Measurements from ENCODE around the gene ALPP.
"Not testable (repeated sequence)": the region's sequence is repeated elsewhere in the genome, so short reads cannot be mapped to it uniquely, and the experiment has no call there.

The ALPP gene

DNA sequence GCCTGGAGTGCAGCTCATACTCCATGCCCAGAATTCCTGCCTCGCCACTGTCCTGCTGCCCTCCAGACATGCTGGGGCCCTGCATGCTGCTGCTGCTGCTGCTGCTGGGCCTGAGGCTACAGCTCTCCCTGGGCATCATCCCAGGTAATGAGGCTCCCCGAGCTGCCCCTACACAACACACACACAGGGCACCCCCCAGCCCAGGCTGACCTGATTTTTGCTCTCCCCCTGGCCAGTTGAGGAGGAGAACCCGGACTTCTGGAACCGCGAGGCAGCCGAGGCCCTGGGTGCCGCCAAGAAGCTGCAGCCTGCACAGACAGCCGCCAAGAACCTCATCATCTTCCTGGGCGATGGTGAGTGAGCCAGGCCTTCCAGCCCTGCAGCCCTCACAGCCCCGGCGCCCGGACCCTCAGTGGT, at the start of gene ALPP:
Gene ALPP (plus strand): TSS at position 17 of the 417 bp plus-strand sequence. CDS start 52 bp downstream, at position 69.
- H3K27ac ChIP-seq; H3K4me1 ChIP-seq (ENCODE audit: control insufficient read depth in 1 of 2, insufficient read depth in 1 of 2, low read depth in 1 of 2, low read length in 1 of 2); H3K4me3 ChIP-seq (ENCODE audit: low read depth in 1 of 2, low read length in 1 of 2); H3K9me3 ChIP-seq; H3K36me3 ChIP-seq: not testable (repeated sequence)
- peaks cover 36% of the 10 kb centered on the region for H3K27me3 ChIP-seq

DNA sequence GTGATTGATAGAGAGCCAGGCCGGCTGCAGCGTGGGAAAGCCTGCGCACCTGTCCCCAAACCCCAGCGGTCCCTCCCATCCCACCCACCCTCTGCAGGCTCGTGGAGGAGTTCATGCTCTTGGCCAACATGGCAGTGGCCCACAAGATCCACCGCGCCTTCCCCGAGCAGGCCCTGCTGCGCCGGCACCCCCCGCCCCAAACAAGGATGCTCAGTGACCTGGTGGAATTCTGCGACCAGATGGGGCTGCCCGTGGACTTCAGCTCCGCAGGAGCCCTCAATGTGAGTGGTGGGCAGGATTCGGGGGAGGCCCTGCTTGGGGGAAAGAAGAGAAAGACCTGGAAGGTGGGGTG, 48.9 kb upstream of the ALPP start:
- no peak overlapping the region for H3K4me3 ChIP-seq (ENCODE audit: low read depth in 1 of 2, low read length in 1 of 2)
- no peaks in the 10 kb centered on the region for H3K9me3 ChIP-seq
- H3K27ac ChIP-seq, result no peak overlapping the region
- no peaks in the 10 kb centered on the region for H3K27me3 ChIP-seq
- TF ChIP-seq, protein P1, sequence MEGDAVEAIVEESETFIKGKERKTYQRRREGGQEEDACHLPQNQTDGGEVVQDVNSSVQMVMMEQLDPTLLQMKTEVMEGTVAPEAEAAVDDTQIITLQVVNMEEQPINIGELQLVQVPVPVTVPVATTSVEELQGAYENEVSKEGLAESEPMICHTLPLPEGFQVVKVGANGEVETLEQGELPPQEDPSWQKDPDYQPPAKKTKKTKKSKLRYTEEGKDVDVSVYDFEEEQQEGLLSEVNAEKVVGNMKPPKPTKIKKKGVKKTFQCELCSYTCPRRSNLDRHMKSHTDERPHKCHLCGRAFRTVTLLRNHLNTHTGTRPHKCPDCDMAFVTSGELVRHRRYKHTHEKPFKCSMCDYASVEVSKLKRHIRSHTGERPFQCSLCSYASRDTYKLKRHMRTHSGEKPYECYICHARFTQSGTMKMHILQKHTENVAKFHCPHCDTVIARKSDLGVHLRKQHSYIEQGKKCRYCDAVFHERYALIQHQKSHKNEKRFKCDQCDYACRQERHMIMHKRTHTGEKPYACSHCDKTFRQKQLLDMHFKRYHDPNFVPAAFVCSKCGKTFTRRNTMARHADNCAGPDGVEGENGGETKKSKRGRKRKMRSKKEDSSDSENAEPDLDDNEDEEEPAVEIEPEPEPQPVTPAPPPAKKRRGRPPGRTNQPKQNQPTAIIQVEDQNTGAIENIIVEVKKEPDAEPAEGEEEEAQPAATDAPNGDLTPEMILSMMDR (IDR thresholded peaks at IDR 0.05), result no peak
- peaks cover 3 to 10% of the 10 kb centered on the region in 2 experiments for H3K4me1 ChIP-seq (ENCODE audit: control insufficient read depth in 1 of 2, insufficient read depth in 1 of 2, low read depth in 1 of 2, low read length in 1 of 2)
- no peaks in the 10 kb centered on the region for H3K36me3 ChIP-seq

DNA sequence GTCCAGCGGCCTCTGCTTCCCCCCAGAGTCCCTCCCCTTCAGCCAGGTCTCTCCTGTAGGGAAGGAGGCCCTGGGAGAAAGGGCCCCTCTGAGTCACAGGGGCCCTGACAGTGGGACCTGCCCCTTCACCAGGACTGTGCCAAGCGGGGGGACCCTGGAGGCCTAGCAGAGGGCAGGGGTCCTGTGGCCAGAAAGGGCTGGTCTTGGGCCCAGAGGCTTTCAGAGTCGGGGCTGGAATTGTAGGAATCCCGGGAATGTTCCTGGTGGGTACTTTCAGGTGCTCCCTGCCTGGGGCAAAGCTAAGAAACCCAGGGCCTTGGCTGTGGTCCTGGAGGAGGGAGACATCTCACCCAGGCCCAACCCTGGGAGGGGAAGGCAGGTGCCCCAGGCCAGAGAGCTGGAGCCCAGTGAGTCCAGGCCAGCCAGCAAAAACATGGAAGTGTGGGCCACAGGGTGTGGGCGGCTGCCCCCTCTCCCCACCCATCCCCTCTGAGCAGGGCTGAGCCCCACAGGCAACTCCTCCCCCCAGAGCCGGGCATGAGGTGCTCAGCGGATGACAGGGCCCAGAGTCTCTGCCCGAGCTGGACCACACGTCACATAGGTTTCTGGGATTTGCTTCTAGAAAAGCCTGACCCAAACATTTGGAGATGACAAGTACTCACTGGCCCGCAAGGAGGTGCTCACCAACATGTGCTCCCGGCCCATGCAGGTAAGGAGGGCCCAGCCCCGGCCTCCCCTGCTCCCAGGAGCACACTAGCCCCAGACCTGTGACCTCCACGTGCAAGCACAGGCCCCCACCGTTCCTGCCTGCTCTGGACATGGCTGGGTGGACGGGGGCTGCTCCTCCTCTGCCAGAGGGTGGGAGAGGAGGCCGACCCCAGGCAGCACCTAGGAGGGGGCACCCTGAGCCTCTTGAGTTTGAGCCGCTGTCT, 48.2 kb upstream of the ALPP start:
- Histone ChIP-seq H3K4me3 (ENCODE audit: low read depth in 1 of 2, low read length in 1 of 2) (no peak overlapping the region), H3K27me3 (no peaks in the 10 kb centered on the region), H3K36me3 (no peaks in the 10 kb centered on the region), H3K4me1 (ENCODE audit: control insufficient read depth in 1 of 2, insufficient read depth in 1 of 2, low read depth in 1 of 2, low read length in 1 of 2) (peaks cover 3 to 10% of the 10 kb centered on the region in 2 experiments), H3K9me3 (no peaks in the 10 kb centered on the region), H3K27ac (no peak overlapping the region)
- TF ChIP-seq, protein P1 (IDR thresholded peaks at IDR 0.05), result no peak

DNA sequence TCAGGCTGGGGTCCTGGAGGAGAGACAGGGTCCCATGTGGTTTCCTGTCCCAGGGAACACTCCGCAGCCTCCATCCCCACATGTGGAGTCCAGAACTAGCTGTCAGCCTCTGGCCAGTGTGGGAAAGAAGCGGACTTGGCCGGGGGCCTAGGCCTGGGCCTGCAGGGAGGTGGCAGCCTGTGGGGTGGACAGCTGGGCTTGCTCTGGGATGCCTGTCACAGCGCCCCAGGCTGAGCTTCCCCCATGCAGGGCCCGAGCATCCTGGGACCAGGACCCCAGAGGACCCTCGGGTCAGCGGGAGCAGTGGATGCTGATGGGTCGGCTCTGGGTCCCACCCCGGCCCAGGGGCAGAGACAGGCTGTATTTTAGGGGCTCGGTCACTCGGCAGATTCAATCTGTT, 47.5 kb upstream of the ALPP start:
- not testable (repeated sequence) for H3K27me3 ChIP-seq; H3K36me3 ChIP-seq; H3K27ac ChIP-seq; H3K4me3 ChIP-seq (ENCODE audit: low read depth in 1 of 2, low read length in 1 of 2); H3K4me1 ChIP-seq (ENCODE audit: control insufficient read depth in 1 of 2, insufficient read depth in 1 of 2, low read depth in 1 of 2, low read length in 1 of 2); H3K9me3 ChIP-seq

DNA sequence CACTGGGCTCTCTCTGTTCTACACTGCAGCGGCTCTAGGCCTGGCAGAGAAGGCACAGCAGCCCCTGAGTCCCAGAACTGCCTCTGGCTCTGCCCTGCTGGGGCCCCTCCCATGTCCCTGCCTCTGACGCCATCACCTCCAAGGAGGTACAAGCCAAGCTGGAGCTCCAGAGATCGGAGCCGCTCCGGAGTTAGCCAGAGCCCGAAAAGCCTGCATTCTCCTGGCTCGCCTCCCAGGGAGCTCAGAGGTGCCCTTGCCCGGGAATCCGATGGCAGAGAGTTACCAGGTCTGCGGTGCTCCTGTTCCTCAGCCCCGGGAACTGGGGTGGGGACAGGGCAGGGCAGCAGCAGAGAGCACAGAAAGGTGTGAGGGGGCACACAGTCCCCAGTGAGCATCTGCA, 46.9 kb upstream of the ALPP start:
- not testable (repeated sequence) for H3K27me3 ChIP-seq; H3K27ac ChIP-seq; H3K4me3 ChIP-seq (ENCODE audit: low read depth in 1 of 2, low read length in 1 of 2); H3K4me1 ChIP-seq (ENCODE audit: control insufficient read depth in 1 of 2, insufficient read depth in 1 of 2, low read depth in 1 of 2, low read length in 1 of 2); H3K36me3 ChIP-seq; H3K9me3 ChIP-seq

DNA sequence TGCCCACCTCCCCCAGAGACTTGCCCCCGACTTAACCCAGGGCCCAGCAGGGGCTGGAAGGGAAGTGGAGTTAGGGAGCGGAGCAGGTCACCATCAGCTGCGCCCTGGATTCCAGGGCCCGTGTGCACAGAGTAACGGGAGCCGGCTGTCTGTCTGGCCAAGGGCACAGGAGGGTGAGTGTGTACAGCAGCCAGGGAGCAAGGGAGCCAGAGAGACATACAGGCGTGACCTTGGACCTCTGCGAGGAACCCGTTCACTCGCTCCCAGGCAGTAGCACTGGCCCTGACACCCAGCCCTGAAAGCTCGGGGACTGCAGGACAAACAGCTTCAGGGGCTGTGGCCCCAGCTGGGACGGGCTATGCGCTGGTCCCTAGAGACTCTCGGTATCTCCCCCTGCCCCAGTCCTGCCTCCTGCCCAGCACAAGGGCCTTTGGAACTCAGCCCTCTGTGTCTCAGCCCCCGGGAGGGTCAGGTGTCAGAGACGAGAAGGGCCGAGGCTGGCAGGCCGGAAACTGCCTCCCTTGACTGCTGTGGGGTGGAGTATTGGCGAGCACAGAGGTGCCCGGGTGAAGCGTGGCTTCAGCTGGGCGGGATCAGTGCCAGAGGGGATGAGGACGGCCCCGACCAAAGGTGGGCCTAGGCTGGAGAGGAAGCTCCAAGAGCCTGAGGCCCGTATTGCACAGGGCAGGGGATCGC, 46.2 kb upstream of the ALPP start:
- not testable (repeated sequence) for H3K36me3 ChIP-seq; H3K9me3 ChIP-seq; H3K27ac ChIP-seq; H3K4me3 ChIP-seq (ENCODE audit: low read depth in 1 of 2, low read length in 1 of 2); H3K27me3 ChIP-seq; H3K4me1 ChIP-seq (ENCODE audit: control insufficient read depth in 1 of 2, insufficient read depth in 1 of 2, low read depth in 1 of 2, low read length in 1 of 2)

DNA sequence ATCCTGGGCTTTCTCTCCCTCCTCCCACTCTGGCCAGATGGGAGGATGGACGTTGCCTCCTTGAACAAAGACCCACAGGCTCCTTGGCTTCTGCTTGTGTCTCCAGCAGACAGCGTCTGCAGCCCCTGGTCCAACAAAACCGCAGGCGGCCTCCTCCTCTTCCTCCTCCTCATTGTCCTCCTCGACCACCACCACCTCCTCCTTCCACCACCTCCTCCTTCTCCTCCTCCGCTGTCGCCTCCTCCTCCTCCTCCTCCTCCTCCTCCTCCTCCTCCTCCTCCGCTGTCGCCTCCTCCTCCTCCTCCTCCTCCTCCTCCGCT, 45.7 kb upstream of the ALPP start:
- Histone ChIP-seq H3K4me1 (ENCODE audit: control insufficient read depth in 1 of 2, insufficient read depth in 1 of 2, low read depth in 1 of 2, low read length in 1 of 2) (no peaks in the 10 kb centered on the region), H3K27me3 (no peaks in the 10 kb centered on the region), H3K4me3 (ENCODE audit: low read depth in 1 of 2, low read length in 1 of 2) (no peak overlapping the region), H3K27ac (no peak overlapping the region), H3K9me3 (no peaks in the 10 kb centered on the region), H3K36me3 (no peaks in the 10 kb centered on the region)
- TF ChIP-seq, protein P1 (IDR thresholded peaks at IDR 0.05), result no peak
